Neuronal stem cell (in vitro differentiated cells): ENCODE results near the gene AFP.
A peak's percentile ranks its signal among the peaks of the same experiment; 100 is the strongest.

Experiments used
- DNase-seq: peaks from one replicate; pipeline ENCODE4 v3.0.0-alpha.2; 2013; ENCODE audit warnings: low spot score
- H2AFZ ChIP-seq: one replicate; pipeline ENCODE4 v1.6.1; 2013; ENCODE audit warnings: mild to moderate bottlenecking, low read length, inconsistent platforms
- H2AK5ac ChIP-seq: 2 replicates; pipeline ENCODE4 v1.6.1; 2013; ENCODE audit warnings: low read depth, mild to moderate bottlenecking, inconsistent platforms, low read length, moderate library complexity, mixed read lengths
- H2BK120ac ChIP-seq: 2 replicates; pipeline ENCODE4 v1.6.1; 2013; ENCODE audit warnings: low read depth, mild to moderate bottlenecking, inconsistent platforms, low read length, moderate library complexity, mixed read lengths
- H2BK12ac ChIP-seq: one replicate; pipeline ENCODE4 v1.6.1; 2013; ENCODE audit warnings: low read length, inconsistent platforms
- H2BK15ac ChIP-seq: 2 replicates; pipeline ENCODE4 v1.6.1; 2013; ENCODE audit warnings: mild to moderate bottlenecking, low read length, inconsistent platforms, mixed read lengths
- H2BK5ac ChIP-seq: one replicate; pipeline ENCODE4 v1.6.1; 2013; ENCODE audit warnings: inconsistent platforms, mild to moderate bottlenecking, low read length, moderate library complexity
- H3K14ac ChIP-seq: one replicate; pipeline ENCODE4 v1.6.1; 2013; ENCODE audit warnings: low read length, inconsistent platforms
- H3K18ac ChIP-seq: 2 replicates; pipeline ENCODE4 v1.6.1; 2013; ENCODE audit warnings: low read length, inconsistent platforms
- H3K23ac ChIP-seq: 2 replicates; pipeline ENCODE4 v1.6.1; 2013; ENCODE audit warnings: low read depth, mild to moderate bottlenecking, mixed read lengths, low read length, inconsistent platforms; ENCODE audit not compliant: poor library complexity
- H3K27ac ChIP-seq: replicated peaks from 3 replicates; pipeline ENCODE4 v1.5.1; 2013; ENCODE audit warnings: low read length, inconsistent platforms
- H3K27me3 ChIP-seq, 3 experiments: 2 replicates each; pipeline ENCODE4 v1.6.1; 2013; ENCODE audit warnings: low read length in 3 of 3, mild to moderate bottlenecking in 2 of 3, inconsistent platforms in 1 of 3, low read depth in 1 of 3, mixed read lengths in 1 of 3, moderate library complexity in 1 of 3; ENCODE audit not compliant: control insufficient read depth in 3 of 3, insufficient read depth in 3 of 3
- H3K36me3 ChIP-seq, 2 donors: replicated peaks in 1 of 2; 2 replicates each; pipeline ENCODE4 v1.6.1; 2013; ENCODE audit warnings: low read length in 2 of 2; ENCODE audit not compliant: control insufficient read depth in 2 of 2, insufficient read depth in 2 of 2
- H3K4ac ChIP-seq: 2 replicates; pipeline ENCODE4 v1.6.1; 2013; ENCODE audit warnings: inconsistent platforms, mild to moderate bottlenecking, low read length, moderate library complexity
- H3K4me1 ChIP-seq, 2 donors: 1 replicate in 1 of 2; 2 replicates in 1 of 2; pipeline ENCODE4 v1.6.1; 2013; ENCODE audit warnings: low read length in 2 of 2, low read depth in 1 of 2; ENCODE audit not compliant: control insufficient read depth in 2 of 2, insufficient read depth in 1 of 2
- H3K4me2 ChIP-seq: one replicate; pipeline ENCODE4 v1.6.1; 2013; ENCODE audit warnings: mild to moderate bottlenecking, low read length, inconsistent platforms; ENCODE audit not compliant: insufficient read depth, poor library complexity, severe bottlenecking
- H3K4me3 ChIP-seq, 2 donors: 2 replicates each; pipeline ENCODE4 v1.5.1; 2013; ENCODE audit warnings: low read length in 2 of 2, mild to moderate bottlenecking in 2 of 2, inconsistent platforms in 1 of 2, moderate library complexity in 1 of 2
- H3K79me1 ChIP-seq: one replicate; pipeline ENCODE4 v1.6.1; 2013; ENCODE audit warnings: low read depth, mild to moderate bottlenecking, inconsistent platforms, low read length, moderate library complexity
- H3K9ac ChIP-seq: one replicate; pipeline ENCODE4 v1.6.1; 2013; ENCODE audit warnings: mild to moderate bottlenecking, low read depth, low read length, inconsistent platforms; ENCODE audit not compliant: poor library complexity
- H3K9me3 ChIP-seq, 2 donors: replicated peaks in 1 of 2; 2 replicates each; pipeline versions ENCODE3 to v1.6.1; 2013; ENCODE audit warnings: low read length in 2 of 2, mild to moderate bottlenecking in 2 of 2, inconsistent platforms in 1 of 2, low read depth in 1 of 2, mixed read lengths in 1 of 2, moderate library complexity in 1 of 2; ENCODE audit not compliant: control insufficient read depth in 2 of 2, insufficient read depth in 1 of 2
- H4K8ac ChIP-seq: one replicate; pipeline ENCODE4 v1.6.1; 2013; ENCODE audit warnings: low read depth, mild to moderate bottlenecking, inconsistent platforms, low read length, moderate library complexity
- H4K91ac ChIP-seq: one replicate; pipeline ENCODE4 v1.6.1; 2013; ENCODE audit warnings: low read length, low read depth, mild to moderate bottlenecking, inconsistent platforms; ENCODE audit not compliant: poor library complexity
- WGBS, 2 donors: extraction: QIAGEN DNeasy Blood & Tissue Kit; methylation state at CpG; one replicate each; pipeline ENCODE4 v1.1.7; 2013; ENCODE audit warnings: missing lambda C conversion rate in 2 of 2, mixed read lengths in 1 of 2; ENCODE audit not compliant: insufficient read length in 2 of 2, insufficient replicate concordance in 1 of 2; ENCODE audit errors: extremely low coverage in 2 of 2; 5-methylcytosine and 5-hydroxymethylcytosine counted together

The AFP gene

GRCh38 chr4:73460913-73461522 is 25.0 kb downstream of the AFP start:
- Histone ChIP-seq H3K23ac (no peak overlapping the region), H3K27me3 (no peaks in the 10 kb centered on the region), H3K79me1 (no peaks in the 10 kb centered on the region), H3K18ac (no peak overlapping the region), H2AK5ac (no peak overlapping the region), H2BK120ac (no peak overlapping the region), H3K4me2 (no peak overlapping the region), H3K4ac (no peak overlapping the region), H3K9ac (no peak overlapping the region), H2BK12ac (no peak overlapping the region), H3K14ac (no peak overlapping the region), H2AFZ (no peak overlapping the region), H3K4me1 (no peaks in the 10 kb centered on the region), H3K4me3 (no peak overlapping the region), H4K8ac (no peak overlapping the region), H3K36me3 (no peaks in the 10 kb centered on the region), H3K27ac (no peak overlapping the region), H2BK5ac (no peak overlapping the region), H4K91ac (no peak overlapping the region), H3K9me3 (peaks cover 0 to 3% of the 10 kb centered on the region in 2 donors), H2BK15ac (no peak overlapping the region)
- DNase-seq = no peak
- no CpG with 5 or more reads among the region's 4 CpGs for WGBS, 2 donors

DNA sequence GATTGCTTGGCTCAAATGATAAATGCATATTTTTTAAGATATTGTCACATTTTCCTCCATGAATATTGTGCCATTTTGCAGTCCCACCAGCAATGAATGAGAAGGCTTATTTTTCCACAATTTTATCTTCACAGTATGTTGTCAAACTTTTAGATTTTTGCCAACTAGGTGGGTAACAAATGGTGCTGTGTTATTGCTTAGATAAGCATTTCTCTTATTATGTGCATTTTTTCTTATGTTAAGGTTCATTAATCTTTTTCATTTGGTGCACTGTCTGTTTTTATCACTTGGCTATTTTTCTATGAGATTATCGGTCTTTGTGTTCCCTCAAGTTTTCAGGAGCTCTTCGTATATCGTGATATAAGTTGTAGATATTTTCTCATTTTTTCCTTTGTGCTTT is 32.1 kb downstream of the AFP start:
- no peak overlapping the region for H2AK5ac ChIP-seq
- H3K23ac ChIP-seq = no peak overlapping the region
- no peak overlapping the region for H4K91ac ChIP-seq
- H2AFZ ChIP-seq = no peak overlapping the region
- H3K4ac ChIP-seq = no peak overlapping the region
- no peak overlapping the region for H3K27ac ChIP-seq
- H3K9ac ChIP-seq = no peak overlapping the region
- H2BK120ac ChIP-seq = no peak overlapping the region
- no peak overlapping the region for H4K8ac ChIP-seq
- H2BK5ac ChIP-seq = no peak overlapping the region
- DNase-seq = no peak
- no CpG with 5 or more reads among the region's 3 CpGs for WGBS, 2 donors
- no peak overlapping the region for H2BK12ac ChIP-seq
- H3K79me1 ChIP-seq = no peaks in the 10 kb centered on the region
- H3K14ac ChIP-seq = no peak overlapping the region
- no peak overlapping the region for H3K4me2 ChIP-seq
- no peaks in the 10 kb centered on the region for H3K27me3 ChIP-seq
- H3K18ac ChIP-seq = no peak overlapping the region
- no peaks in the 10 kb centered on the region for H3K4me1 ChIP-seq
- no peaks in the 10 kb centered on the region for H3K9me3 ChIP-seq
- no peak overlapping the region for H2BK15ac ChIP-seq
- H3K4me3 ChIP-seq = no peak overlapping the region
- no peaks in the 10 kb centered on the region for H3K36me3 ChIP-seq

DNA sequence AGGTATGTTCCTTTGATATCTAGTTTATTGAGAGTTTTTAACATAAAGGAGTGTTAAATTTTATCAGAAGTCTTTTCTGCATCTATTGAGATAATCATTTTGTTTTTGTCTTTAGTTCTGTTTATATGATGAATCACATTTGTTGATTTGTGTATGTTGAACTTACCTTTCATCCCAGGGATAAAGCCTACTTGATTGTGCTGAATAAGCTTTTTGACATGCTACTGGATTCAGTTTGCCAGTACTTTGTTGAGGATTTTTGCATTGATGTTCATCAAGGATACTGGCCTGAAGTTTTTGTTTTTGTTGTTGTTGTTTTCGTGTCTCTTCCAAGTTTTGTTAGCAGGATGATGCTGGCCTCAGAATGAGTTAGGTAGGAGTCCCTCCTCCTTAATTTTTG is 34.7 kb downstream of the AFP start:
- Histone ChIP-seq H3K79me1 (no peaks in the 10 kb centered on the region), H2BK120ac (no peak overlapping the region), H2BK12ac (no peak overlapping the region), H3K4me2 (no peak overlapping the region), H3K23ac (no peak overlapping the region), H2AK5ac (no peak overlapping the region), H3K18ac (no peak overlapping the region), H4K8ac (no peak overlapping the region), H3K4me1 (no peaks in the 10 kb centered on the region), H2BK5ac (no peak overlapping the region), H3K9ac (no peak overlapping the region), H4K91ac (no peak overlapping the region), H3K4ac (no peak overlapping the region), H3K4me3 (no peak overlapping the region), H2BK15ac (no peak overlapping the region), H3K9me3 (peaks cover 0 to 6% of the 10 kb centered on the region in 2 donors), H3K36me3 (no peaks in the 10 kb centered on the region), H3K27ac (no peak overlapping the region), H3K27me3 (no peaks in the 10 kb centered on the region), H2AFZ (no peak overlapping the region), H3K14ac (no peak overlapping the region)
- DNase-seq = no peak
- WGBS, 2 donors = no CpG with 5 or more reads among the region's 1 CpG

DNA sequence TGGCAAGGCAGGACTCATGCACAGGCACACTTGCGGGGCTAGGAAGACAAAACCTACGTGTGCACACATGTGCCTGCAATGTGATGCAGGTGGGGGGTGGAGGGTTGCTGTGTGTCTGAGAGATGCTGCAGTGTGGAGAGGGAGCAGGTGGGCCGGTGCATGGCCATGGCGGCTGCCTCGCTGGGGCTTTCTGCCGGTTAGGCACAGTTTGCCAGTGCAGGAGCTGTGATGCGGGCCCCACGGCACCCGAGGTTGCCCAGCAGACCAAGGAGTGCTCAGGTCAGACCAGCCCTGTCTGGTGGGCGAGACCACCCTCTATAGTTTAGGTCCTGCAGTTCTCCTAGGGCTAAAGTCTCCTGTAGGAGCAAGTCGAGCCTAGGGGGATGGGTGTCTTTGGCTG is 41.2 kb downstream of the AFP start:
- no peak for DNase-seq
- no peak overlapping the region for H2BK5ac ChIP-seq
- H2BK12ac ChIP-seq = no peak overlapping the region
- H3K23ac ChIP-seq = peak overlapping the region; percentile 85
- no peak overlapping the region for H2BK15ac ChIP-seq
- no peaks in the 10 kb centered on the region for H3K4me1 ChIP-seq
- peak overlapping the region in 1 of 2 donors; percentile 42 for H3K4me3 ChIP-seq
- H3K14ac ChIP-seq = peak overlapping the region; percentile 89
- no peaks in the 10 kb centered on the region for H3K36me3 ChIP-seq
- no peak overlapping the region for H3K4ac ChIP-seq
- no peak overlapping the region for H3K27ac ChIP-seq
- H3K9ac ChIP-seq = no peak overlapping the region
- H3K4me2 ChIP-seq = no peak overlapping the region
- no peak overlapping the region for H2AK5ac ChIP-seq
- no peak overlapping the region for H4K91ac ChIP-seq
- peaks cover 0 to 6% of the 10 kb centered on the region in 2 donors for H3K9me3 ChIP-seq
- H2BK120ac ChIP-seq = peak overlapping the region; percentile 5
- peaks cover 2% of the 10 kb centered on the region for H3K79me1 ChIP-seq
- H3K18ac ChIP-seq = peak overlapping the region; percentile 38
- WGBS, 2 donors = no CpG with 5 or more reads among the region's 11 CpGs
- peak overlapping the region; percentile 43 for H4K8ac ChIP-seq
- no peak overlapping the region for H2AFZ ChIP-seq
- H3K27me3 ChIP-seq = no peaks in the 10 kb centered on the region
